ES-I3 (cell line): ENCODE data around the gene FAM174B.
A peak's percentile ranks its signal among the peaks of the same experiment; 100 is the strongest.

Experiments used
- H3K36me3 ChIP-seq: 2 replicates; pipeline ENCODE4 v1.6.1; 2013; ENCODE audit warnings: mild to moderate bottlenecking, low read length, control low read depth, moderate library complexity; ENCODE audit not compliant: insufficient read depth
- H3K4me1 ChIP-seq: 2 replicates; pipeline ENCODE4 v1.6.1; 2013; ENCODE audit warnings: mild to moderate bottlenecking, control low read depth, low read length; ENCODE audit not compliant: insufficient read depth
- H3K9ac ChIP-seq: 2 replicates; pipeline ENCODE4 v1.6.1; 2013; ENCODE audit warnings: low read depth, mild to moderate bottlenecking, low read length, moderate library complexity
- H3K9me3 ChIP-seq: 2 replicates; pipeline ENCODE4 v1.6.1; 2013; ENCODE audit warnings: mild to moderate bottlenecking, low read length, moderate library complexity; ENCODE audit not compliant: control insufficient read depth, insufficient read depth

FAM174B gene

DNA sequence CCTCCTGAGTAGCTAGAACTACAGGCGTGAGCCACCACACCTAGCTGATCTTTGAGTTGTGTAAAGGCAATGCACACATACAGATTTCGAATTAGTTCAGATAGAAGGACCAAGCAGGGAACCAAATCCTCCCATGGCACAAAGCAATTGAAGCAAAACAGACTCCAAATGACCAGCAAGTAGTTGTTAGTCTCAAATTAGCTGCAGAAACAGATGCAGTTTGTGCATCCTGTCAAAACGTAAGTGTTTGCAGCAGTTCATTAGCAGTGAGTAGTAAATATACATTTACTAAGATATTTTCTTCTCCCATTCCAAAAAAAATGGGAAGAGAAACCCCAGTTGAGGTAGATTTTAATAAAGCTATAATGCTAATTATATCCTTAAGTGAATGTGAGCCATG is 15.8 kb upstream of the FAM174B start:
- Histone ChIP-seq H3K4me1 (peaks cover 12% of the 10 kb centered on the region; the same call in 1 of the 2 replicates), H3K9me3 (no peaks in the 10 kb centered on the region), H3K9ac (no peak overlapping the region), H3K36me3 (no peaks in the 10 kb centered on the region)

DNA sequence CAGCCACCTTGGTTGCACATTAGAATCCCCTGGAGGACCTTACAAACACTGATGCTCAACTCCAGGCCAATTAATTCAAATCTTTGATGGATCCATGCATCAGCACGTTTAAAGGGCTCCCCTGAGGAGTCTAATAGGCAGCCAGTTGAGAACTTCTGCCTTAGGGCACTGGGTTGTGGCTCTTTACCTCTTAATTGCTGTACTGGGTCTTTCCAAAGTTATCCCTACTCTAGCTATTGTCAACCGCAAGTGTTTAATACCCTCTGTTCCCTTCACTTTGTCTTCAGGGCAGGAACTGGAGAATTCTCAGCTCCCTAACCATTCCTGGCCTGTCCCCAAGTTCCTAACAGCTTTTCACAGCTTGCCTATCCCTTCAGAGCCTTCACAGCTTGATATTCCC is 15.0 kb upstream of the FAM174B start:
- Histone ChIP-seq H3K4me1 (peaks cover 12% of the 10 kb centered on the region; the same call in 1 of the 2 replicates), H3K9me3 (no peaks in the 10 kb centered on the region), H3K9ac (no peak overlapping the region), H3K36me3 (no peaks in the 10 kb centered on the region)

DNA sequence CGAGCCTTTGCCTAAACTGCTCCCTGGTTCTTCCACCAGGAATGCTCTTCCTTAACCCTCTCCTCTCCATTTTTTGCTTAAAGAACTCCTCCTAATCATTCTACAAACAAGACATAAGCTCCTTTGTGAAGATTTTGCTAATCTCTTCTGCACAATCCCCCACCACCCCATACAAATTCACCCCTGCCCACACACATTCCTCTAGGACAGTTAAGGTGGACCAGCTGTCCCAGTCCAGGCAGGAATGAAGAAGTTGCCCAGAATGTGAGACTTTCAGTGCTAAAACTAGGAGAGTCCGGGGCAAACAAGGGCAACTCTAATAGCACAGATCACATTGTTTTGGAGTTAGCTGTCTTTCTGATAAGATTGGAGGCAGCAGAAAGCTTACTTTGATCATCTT is 13.9 kb upstream of the FAM174B start:
- Histone ChIP-seq H3K4me1 (peaks cover 23% of the 10 kb centered on the region), H3K36me3 (no peaks in the 10 kb centered on the region), H3K9me3 (no peaks in the 10 kb centered on the region), H3K9ac (no peak overlapping the region)

DNA sequence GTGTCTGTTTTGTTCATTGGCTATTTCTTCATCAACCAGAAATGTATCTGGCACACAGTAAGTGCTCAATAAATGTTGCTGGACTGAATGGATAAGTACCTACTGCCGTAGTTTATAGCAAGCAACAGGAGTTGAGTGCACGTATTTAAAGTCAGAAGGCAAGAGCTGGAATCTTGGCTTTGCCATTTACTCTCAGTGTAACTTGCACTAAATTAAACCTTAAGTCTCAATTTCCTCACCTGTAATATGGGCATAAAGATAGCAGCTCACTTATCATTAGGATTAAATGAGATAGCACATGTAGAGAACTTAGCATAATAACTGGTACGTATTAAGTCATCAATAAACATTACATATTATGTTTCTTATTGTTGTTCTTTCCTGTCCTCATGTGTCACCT is 13.0 kb upstream of the FAM174B start:
- Histone ChIP-seq H3K9ac (no peak overlapping the region), H3K36me3 (no peaks in the 10 kb centered on the region), H3K9me3 (no peaks in the 10 kb centered on the region), H3K4me1 (peaks cover 23% of the 10 kb centered on the region)

DNA sequence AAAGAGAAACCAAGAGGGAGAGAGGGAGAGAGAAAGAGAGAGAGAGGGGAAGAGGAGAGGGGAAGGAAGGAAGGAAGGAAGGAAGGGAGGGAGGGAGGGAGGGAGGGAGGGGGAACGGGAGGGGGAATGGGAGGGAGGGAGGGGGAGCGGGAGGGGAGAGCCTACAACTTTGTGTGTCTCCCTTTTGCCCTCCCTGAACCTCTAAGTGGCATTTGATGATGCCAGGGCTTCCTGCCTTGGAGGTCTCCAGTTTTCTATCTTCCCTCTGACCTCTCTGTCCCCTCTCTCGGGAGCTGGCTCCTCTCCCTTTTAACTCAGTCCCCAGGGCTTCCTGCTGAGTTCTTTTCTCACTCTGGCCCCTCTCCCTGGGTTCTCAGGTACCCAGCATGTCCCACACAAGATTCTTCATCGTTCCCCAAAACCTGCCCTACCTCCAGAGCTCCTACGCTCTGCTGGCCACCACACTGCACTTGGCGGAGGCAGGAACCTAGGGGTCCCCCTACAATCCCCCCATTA is 12.5 kb upstream of the FAM174B start:
- H3K4me1 ChIP-seq = peaks cover 23% of the 10 kb centered on the region
- H3K9me3 ChIP-seq = no peaks in the 10 kb centered on the region
- H3K9ac ChIP-seq = no peak overlapping the region
- no peaks in the 10 kb centered on the region for H3K36me3 ChIP-seq

DNA sequence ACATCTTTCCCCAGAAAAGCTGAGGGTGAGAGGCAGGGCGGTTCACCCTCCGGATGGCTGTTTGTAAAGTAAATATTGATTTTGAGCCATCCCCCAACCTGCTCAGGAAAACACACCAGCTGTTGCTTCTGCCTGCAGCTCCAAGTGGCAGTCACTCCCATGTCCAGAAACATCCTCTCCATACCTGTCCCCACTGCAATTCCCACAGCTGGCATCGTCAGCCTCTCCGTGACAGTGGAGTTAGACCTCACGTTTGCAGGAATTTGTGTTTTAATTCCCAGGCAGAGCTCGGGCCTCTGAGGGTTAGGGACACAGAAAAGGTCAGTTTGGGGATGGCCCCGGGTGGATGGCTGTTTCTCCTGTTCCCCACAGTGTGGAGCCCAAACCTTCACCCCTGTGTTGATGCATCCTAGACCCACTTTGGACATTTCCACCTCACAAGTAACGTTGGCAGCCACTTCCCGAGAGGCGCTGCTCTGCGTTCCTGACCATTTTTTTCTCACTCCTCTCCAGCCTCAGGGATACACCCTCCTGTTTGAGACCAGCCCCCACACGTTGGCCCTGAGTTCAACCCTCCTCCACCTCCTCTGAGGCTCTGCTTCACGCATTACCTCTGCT is 11.8 kb upstream of the FAM174B start:
- Histone ChIP-seq H3K9me3 (no peaks in the 10 kb centered on the region), H3K36me3 (no peaks in the 10 kb centered on the region), H3K4me1 (peaks cover 23% of the 10 kb centered on the region), H3K9ac (peak overlapping the region; percentile 14; the same call in 1 of the 2 replicates)

DNA sequence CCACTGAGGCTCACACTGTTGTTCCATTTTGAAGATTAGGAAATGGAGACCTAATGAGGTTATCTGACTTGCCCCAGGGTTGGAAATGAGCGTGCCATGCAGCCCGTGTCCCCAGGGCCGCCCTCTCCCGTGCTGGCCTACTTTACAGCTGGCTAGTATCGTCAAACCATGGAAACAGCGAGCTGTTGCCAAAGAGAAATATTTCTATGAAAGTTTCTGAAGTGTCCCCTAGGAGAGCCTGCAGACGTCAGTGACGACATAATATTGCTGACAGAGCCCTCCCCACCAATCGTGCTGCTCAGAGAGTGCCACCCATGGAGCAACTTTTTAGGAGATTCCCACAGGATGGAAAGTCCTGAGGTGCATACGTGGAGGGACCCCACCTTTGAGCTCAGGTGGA is 11.2 kb upstream of the FAM174B start:
- no peak overlapping the region for H3K9ac ChIP-seq
- no peaks in the 10 kb centered on the region for H3K9me3 ChIP-seq
- peaks cover 23% of the 10 kb centered on the region for H3K4me1 ChIP-seq
- H3K36me3 ChIP-seq = no peaks in the 10 kb centered on the region

DNA sequence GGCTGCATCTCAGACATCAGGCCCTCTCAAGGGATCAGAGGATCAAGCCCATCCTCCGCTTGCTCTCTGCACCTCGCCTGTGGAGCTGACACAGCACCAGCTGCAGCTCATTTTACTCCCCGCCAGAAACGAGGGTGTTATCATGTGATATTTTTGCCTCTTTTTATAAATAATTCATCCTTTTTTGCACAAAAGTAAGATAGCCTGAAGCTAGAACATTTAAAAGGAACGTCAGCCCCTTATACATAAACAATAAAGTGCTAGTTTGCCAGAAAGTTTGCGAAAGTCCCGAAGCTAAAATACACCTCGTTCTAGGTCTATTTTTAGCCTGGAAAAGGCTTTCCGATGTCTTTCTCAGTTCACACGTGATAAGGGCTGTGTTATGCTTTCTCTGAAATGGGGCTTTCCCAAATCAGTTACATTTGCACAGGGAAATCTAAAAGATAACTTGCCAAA is 9.6 kb upstream of the FAM174B start:
- Histone ChIP-seq H3K9me3 (no peaks in the 10 kb centered on the region), H3K9ac (no peak overlapping the region), H3K36me3 (no peaks in the 10 kb centered on the region), H3K4me1 (peaks cover 23% of the 10 kb centered on the region)

DNA sequence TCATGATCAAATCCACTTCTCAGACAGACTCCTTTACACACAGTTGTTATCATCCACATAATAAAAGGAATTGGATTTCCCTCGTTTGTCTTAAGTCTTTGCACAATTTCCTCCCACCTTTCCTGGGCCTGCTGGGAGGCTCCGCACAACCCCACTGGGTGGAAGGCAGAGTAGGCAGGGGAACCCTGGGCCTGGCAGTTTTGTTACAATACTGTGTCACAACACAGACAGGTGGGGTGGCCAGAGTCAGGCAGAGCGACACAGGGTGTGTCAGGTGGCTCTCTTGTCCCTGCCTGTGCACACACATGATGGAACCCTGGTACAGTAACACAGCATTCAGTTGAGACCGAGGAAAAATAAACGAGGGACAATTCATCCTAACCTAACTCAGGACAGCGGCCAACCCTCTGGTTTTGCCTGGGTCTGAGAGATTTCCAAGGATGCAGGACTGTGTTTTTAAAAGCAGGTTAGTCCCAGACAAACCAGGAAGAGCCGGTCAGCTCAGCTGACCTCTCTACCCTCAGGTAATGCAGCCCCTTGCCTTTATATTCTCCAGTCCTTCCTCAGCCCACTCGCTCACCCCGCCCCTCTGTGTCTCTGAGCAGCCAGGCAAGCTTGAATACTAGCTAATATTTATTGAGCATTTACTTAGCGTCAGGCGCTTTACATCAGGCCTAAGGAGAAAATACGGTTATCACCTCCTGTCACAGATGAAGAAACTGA is 8.8 kb upstream of the FAM174B start:
- no peaks in the 10 kb centered on the region for H3K36me3 ChIP-seq
- H3K9ac ChIP-seq = no peak overlapping the region
- H3K4me1 ChIP-seq = peaks cover 23% of the 10 kb centered on the region
- no peaks in the 10 kb centered on the region for H3K9me3 ChIP-seq

DNA sequence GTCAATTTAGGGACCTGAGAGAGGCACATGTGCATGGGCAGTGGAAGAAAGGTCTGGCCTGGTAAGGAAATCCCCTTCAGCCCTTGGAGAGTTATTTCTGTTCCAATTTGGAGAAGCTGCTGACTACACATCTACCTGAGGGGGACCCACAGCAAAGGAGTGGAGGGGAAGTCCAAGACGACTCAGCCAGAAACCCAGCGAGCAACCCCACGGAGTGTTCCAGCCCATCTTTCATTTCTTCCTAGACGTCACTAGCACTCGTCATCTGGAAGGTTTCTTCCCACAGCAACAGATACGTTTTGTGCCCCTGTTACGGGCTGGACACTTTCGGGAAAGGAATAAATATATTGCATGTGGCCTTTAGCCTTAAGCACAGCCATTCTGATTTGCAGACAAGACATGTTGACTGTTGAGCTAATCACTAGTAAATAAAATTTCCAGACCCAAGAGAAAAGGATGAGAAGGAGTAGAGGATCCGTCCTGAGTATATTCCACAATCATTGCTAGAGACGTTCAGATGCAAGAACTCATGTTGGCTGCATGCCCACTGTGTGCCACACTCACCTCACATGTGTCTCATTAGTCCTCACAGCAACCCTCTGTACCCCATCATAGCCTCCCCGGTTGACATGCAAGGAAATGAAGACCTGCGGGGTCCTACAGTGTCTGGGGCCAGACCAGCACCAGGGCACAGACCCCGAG is 7.8 kb upstream of the FAM174B start:
- no peaks in the 10 kb centered on the region for H3K9me3 ChIP-seq
- H3K4me1 ChIP-seq = peaks cover 21% of the 10 kb centered on the region
- H3K36me3 ChIP-seq = no peaks in the 10 kb centered on the region
- no peak overlapping the region for H3K9ac ChIP-seq

DNA sequence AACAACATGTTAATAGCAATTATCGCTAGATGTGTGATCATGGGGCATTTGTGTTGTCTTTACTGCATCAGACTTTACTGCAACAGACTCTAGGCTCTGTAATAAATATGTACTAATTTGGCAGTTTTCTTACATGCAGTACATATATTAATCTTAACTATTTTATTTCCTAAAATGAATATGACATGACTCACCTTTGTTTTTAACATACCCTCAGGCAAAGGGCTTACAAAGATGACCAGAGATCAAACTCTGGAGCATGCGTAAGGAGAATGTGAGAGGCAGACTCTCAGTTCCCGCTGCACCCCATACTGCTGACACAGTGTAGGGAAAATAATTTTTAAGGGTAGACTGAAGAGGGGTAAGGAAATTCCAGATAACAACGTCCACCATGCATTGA is 7.2 kb upstream of the FAM174B start:
- H3K9ac ChIP-seq = no peak overlapping the region
- no peaks in the 10 kb centered on the region for H3K36me3 ChIP-seq
- no peaks in the 10 kb centered on the region for H3K9me3 ChIP-seq
- peaks cover 19% of the 10 kb centered on the region for H3K4me1 ChIP-seq

DNA sequence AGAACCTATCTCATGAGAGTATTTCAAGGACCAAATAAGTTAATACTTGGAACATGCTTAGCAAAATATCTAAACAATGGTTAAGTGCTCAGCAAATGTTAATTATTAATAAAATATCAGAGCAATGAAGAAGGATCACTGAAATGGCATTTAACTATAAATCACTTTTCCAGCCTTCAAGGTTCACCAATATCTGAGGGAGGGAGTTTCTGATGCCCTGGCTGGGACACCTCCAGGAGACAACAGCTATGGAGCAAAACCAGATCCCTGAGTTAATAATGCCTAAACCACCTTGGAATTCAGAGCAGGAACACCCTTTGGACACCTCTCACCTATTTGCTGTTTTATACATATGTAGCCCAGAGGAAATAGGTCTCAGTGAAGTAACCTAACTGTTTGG is 6.4 kb upstream of the FAM174B start:
- no peaks in the 10 kb centered on the region for H3K36me3 ChIP-seq
- H3K9ac ChIP-seq = no peak overlapping the region
- peaks cover 13% of the 10 kb centered on the region for H3K4me1 ChIP-seq
- no peaks in the 10 kb centered on the region for H3K9me3 ChIP-seq

DNA sequence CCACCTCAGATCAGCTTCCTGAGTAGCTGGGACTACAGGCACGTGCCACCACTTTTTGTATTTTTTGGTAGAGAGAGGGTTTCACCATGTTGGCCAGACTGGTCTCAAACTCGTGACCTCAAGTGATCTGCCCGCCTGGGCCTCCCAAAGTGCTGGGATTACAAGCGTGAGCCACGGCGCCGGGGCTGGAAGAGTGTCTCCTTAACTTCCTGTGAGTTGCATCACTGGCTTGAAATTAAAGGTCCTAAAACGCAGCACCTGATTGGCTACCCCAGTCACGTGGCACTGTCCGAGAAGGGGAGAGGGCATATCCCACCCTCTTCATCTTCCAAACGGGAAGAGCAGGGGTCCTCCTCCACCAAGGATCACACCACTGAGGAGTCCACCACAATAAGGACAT is 5.5 kb upstream of the FAM174B start:
- Histone ChIP-seq H3K36me3 (no peaks in the 10 kb centered on the region), H3K9me3 (no peaks in the 10 kb centered on the region), H3K4me1 (peaks cover 12% of the 10 kb centered on the region), H3K9ac (no peak overlapping the region)

DNA sequence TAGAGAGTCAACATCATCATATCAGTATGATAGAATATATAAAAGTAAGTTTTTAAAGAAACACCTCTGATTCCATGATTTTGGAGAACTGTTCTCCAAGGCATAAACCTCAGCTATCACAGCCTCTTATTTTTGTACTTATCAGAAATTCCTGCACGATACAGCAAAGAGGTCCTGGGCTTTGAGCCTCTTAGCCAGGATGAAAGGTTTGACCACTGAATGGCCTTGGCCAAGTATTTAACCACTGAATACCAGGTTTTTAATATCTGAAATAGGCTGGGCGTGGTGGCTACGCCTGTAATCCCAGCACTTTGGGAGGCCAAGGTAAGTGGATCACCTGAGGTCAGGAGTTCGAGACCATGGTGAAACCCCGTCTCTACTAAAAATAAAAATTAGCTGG is 1.9 kb upstream of the FAM174B start:
- H3K9me3 ChIP-seq = no peaks in the 10 kb centered on the region
- H3K36me3 ChIP-seq = no peaks in the 10 kb centered on the region
- H3K9ac ChIP-seq = no peak overlapping the region
- H3K4me1 ChIP-seq = peaks cover 7% of the 10 kb centered on the region; the same call in 1 of the 2 replicates
